ENCODE measurements around the gene CST6.

The CST6 gene

GRCh38 chr11:66048547-66049323 is 36.9 kb downstream of the CST6 start, which contains the start of gene GAL3ST3:
TSS of gene GAL3ST3 (minus strand) at chr11:66049161. CDS start at chr11:66045415, 3,746 bp downstream.
- DNase-seq, result peak in 1 of 2 experiments; percentile 59

GRCh38 chr11:66050581-66051231 is 38.9 kb downstream of the CST6 start:
- DNase-seq, result peak in 1 of 2 experiments; percentile 9

- no peak for DNase-seq
Measured at GRCh38 chr11:66051371-66051765, 39.6 kb downstream of the CST6 start.

DNA sequence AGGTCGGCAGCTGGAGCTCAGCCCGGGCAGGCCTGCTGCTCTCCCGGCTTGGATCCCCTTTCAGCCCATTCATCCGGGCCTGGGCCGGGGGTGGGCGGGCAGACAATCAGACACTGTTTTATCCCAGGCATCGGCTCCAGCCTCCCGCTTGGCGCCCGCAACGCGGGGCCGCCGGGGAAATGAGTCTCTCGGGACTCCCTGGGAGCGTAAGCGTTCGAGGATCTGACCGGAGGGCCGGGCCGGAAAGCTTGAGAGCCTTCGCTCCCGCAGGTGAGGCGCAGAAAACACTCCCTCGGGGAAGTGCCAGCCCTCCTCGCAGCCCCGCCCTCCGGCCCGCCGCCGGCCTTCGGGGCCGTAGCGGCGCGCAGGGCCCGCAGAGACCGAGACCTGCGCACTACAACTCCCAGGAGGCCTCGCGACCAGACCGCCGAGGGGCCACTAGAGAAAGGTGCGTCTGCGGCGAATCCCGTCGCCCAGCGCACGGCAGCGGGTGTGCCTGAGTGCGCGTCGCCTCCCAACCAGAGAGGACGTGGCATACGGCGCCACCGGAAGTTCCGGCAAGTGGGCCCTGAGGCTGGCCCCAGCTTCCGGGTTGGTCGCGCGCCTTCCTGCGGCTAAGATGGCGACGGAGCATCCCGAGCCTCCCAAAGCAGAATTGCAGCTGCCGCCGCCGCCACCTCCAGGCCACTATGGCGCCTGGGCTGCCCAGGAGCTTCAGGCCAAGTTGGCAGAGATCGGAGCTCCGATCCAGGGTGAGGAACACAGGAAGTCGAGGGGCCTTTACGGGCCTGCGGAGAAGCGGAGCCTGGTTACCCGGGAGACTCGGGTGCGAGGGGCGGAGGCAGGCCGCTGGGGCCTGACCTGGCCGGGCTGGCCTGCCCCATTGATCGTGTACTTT is 40.2 kb downstream of the CST6 start, which contains the start of gene SF3B2:
TSS of gene SF3B2 (plus strand) at position 599 of the 898 bp plus-strand sequence. CDS start at position 620, 21 bp downstream.
- DNase-seq, result peak; percentile 95 to 97

DNA sequence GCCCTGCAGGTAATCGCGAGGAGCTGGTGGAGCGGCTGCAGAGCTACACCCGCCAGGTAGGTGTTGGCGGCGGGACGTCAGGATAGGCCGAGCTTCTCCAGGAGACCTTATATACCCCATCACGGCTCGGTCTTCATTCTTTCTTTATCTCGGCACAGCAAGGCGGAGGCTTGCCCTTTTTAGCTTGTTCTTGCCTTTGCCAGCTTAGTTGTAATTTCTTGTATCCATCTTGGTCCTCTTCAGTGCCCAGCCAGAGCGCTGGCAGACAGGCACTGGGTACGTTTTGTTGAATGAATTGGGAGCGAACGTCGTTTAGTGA is 40.8 kb downstream of the CST6 start:
- DNase-seq, result no peak

DNA sequence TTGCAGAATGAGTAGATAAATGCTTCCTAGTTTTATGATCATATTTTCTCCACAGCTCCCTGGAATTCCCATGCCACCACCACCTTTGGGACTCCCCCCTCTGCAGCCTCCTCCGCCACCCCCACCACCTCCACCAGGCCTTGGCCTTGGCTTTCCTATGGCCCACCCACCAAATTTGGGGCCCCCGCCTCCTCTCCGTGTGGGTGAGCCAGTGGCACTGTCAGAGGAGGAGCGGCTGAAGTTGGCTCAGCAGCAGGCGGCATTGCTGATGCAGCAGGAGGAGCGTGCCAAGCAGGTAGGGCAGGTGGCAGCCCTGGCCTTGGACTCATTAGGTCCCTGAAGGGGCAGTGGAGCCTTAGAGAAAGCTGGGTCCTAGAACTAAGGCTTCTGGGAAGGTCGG is 43.2 kb downstream of the CST6 start:
- DNase-seq, result no peak

DNA sequence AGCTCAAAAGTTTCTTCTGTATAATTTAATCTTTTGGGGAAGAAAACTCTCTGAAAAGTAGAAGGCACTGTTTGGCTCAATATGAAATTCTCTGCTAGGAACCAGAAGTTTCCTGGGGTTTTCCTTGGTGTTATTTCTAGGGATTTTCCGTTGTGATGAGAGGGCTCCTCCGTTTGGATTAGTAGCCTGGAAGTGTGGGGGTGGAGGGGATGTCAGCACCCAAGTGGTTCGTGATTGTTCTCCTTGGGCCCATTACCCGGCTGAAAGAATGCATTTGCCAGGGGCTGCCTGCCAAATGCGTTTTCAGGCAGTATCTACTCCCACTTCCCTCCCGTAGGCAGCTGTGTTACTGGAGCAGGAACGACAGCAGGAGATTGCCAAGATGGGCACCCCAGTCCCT is 44.7 kb downstream of the CST6 start:
- DNase-seq, result no peak

DNA sequence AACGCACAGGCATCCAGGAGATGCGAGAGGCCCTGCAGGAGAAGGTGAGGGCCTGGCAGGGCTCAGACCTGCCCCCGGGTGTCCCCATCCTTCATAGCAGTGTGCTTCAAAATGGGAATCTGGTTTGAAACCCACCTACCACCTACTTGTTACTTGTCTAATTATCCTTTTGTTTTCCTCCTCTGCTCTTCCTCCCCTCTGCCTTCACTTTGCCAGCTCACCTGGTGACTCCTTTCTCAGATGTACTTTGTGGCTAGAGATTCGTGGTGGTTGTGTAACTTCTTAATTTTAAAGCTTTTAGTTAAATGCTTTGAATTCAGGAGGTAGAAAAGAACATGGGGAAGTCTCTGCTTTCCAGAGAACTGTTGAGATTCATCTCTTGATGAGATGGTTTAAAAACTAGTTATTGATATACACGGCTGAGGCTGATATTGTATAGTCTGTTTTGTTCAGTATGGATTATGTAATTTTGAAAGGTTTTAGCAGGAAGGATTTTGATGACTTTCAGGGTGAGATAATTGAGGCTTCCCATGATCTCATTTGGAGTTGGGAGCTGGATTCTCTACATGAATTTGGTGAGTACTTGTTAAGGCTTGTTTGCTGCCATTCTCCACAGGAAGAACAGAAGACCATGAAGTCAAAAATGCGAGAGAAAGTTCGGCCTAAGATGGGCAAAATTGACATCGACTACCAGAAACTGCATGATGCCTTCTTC is 48.3 kb downstream of the CST6 start:
- no peak for DNase-seq

DNA sequence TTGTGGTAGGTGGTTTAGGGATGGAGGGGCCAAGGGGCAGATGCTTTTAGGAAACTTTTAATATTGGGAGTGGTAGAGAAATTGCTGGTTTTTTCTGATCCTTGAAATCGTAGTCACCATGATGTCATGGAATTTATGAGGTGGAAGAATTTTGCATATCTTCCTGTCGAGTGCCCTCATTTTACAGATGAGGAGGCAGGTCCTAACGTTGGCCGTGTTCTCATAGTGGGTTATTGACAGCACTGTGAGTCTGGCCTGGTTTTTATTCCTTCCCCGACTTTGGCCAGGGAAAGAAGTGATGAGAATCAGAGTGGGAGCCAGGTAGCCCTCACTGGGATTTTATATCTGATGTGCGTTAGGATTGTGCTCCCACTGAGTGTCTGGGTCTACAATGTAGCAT is 49.5 kb downstream of the CST6 start:
- no peak for DNase-seq

DNA sequence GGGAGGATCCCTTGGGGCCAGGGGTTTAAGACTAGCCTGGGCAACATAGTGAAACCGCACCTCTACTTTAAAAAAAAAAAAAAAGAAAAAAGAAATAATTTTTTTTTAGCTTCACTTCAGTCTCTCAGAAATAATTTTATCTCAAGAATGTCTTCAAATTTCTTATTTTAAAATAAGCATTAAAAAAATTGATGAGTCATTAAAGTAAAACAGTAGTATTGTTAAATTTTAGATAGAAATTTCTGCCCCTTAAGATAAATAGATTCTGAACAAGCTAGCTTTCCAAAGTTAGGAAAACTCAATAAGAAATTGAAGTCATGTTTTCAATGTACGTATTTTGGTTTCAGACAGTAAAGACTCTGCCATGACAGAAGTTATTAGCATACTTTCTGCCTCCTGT is 50.6 kb downstream of the CST6 start:
- DNase-seq, result no peak
